SKM-1 treated with dmso at 0.1 percent for 144 hours (cell line): ENCODE data around the gene KCTD17.

Experiments used
- DNase-seq: peaks from one replicate; lab custom pipeline; 2025; ENCODE audit not compliant: unreplicated experiment; lab: John Stamatoyannopoulos, UW

KCTD17 gene

GRCh38 chr22:37051391-37052385 is at the start of gene KCTD17:
Gene KCTD17 (plus strand): TSS chr22:37051742. CDS start chr22:37051761, 19 bp downstream.
- no peak for DNase-seq

DNA sequence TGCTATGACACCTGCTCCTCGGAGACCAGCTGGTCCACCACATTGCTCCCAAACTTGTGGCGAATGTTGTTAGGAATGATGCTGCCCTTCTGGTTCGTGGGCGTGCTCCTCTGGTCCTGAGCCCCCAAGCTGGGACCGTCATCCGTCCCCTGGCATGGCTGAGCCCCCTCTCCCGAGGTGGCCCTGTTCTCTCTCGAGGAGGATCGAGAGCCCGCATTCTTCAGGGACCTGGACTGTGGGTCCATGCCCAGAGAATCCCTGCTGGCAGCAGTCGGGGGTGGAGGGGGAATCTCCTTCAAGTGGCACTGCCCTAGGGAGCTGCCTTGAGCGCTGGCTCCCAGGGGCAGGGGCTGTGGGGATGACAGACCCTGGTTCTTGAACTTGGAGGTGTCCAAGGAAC is 49.7 kb upstream of the KCTD17 start:
- no peak for DNase-seq

GRCh38 chr22:37002633-37003032 is 48.9 kb upstream of the KCTD17 start:
- DNase-seq: no peak

GRCh38 chr22:37007651-37008050 is 43.9 kb upstream of the KCTD17 start:
- no peak for DNase-seq

GRCh38 chr22:37008365-37008764 is 43.2 kb upstream of the KCTD17 start:
- DNase-seq: no peak

DNA sequence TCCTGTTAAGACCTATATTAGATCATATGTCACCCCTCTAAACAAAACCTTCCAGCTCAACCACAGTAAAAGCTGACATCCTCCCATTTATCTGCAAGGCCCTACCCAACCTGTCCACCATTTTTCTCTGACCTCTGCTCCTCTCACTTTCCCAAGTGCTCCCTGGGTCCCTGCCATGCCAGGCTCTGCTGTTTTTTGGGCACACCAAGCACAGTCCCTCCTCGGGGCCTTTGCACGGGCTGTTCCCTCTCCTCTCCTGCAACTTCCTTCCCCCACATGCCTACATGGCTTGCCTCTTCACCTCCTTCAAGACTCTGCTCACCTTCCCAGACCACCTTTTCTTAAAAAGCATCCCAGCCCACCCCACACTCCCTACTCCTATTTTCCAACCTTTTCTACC is 42.1 kb upstream of the KCTD17 start:
- DNase-seq: no peak

DNA sequence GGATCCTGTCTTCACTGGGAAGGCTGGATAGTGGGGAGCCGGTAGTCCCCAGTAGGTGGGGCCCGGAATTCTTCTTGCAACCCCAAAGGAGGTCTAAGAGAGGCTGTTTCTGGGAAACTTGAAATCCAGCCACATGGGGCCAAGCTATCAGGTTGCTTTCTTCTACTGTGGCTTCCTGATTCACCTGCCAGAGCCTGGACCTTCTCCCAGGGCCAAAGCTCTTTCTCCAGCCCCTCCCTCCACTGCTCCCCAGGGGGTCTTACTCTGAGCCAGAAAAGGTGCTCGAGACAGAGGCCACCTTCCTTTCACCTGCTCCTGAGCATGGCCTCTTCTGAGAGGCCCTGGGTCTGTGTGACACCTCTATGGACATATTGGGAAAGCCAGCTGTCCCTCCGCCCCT is 41.4 kb upstream of the KCTD17 start:
- DNase-seq: no peak

- DNase-seq: no peak
Measured at GRCh38 chr22:37010976-37011375, 40.6 kb upstream of the KCTD17 start.

DNA sequence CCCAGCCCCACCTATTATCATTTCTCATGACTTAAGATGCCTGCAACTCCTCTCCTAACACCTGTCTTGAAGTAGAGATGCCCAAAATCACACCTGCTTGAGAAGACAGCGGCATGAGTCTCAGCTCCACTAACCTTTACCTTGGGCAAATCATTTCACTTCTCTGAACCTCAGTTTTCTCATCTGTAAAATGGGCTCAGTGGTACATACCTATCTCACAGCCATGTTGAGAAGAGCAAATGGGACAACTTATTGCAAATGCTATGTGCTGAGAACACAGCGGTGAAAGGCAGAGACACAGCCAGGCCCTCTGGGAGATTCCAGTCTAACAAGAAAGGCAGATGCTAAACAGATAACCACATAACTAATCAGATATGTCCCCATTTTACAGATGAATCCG is 40.1 kb upstream of the KCTD17 start:
- no peak for DNase-seq

DNA sequence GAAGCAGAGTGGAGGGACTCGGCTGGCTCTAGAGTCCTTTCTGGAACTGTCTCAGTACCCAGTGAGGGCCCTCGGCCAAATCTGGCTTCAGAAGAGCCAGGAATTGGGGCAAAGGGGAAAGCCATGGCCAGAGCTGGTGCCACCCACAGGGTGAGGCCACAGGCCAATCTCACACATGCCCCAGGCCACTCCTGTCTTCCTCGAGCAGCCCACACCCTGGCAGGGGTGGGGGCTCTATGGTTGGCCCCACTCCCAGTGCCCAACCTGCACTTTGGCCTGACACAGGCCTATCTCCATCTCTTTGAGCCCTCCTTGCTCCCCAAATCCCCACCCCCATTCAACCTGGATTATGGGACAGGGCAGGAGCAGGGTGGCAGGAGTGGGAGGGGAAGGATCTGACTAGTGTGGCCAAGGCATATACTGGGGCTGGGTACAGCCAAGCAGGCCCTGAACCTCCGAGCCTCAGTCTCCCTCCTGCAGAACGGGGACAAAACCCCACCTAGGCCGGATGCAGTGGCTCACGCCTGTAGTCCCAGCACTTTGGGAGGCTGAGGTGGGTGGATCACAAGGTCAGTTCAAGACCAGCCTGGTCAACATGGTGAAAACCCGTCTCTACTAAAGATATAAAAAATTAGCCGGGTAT is 39.2 kb upstream of the KCTD17 start:
- no peak for DNase-seq

DNA sequence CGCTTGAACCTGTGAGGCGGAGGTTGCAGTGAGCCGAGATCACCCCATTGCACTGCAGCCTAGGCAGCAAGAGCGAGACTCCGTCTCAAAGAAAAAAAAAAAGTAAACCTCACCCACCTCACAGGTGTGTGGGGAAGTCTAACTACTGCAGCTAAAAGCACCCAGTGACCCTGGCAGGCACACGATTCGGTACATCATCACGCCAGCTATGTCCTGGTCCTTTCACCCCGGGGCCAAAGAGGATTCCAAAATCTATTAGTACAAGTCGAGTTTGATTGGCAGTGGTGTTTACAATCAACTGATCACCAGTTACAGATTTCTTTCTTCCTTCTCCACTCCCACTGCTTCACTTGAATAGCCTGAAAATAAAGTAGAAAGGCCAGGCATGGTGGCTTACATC is 38.6 kb upstream of the KCTD17 start:
- DNase-seq: no peak

- DNase-seq: no peak
Measured at GRCh38 chr22:37014415-37014806, 37.1 kb upstream of the KCTD17 start.

- DNase-seq: no peak
Measured at GRCh38 chr22:37014835-37015586, 36.5 kb upstream of the KCTD17 start.

DNA sequence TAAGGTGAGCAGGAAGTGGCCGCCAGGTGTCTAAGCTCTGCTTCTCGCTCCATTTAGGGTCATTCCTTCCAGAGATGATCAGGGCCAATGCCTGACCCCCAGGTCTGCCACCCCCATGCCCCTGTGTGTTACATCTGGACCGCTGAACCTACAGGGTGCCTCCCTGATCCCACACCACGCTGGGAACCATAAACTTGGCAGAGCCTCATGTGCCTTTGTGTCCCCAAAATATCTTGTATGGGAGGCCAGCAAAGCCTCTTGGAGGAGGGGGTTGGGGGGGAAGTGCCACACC is 36.0 kb upstream of the KCTD17 start:
- DNase-seq: no peak

- DNase-seq: no peak
Measured at GRCh38 chr22:37016134-37016910, 35.2 kb upstream of the KCTD17 start.

DNA sequence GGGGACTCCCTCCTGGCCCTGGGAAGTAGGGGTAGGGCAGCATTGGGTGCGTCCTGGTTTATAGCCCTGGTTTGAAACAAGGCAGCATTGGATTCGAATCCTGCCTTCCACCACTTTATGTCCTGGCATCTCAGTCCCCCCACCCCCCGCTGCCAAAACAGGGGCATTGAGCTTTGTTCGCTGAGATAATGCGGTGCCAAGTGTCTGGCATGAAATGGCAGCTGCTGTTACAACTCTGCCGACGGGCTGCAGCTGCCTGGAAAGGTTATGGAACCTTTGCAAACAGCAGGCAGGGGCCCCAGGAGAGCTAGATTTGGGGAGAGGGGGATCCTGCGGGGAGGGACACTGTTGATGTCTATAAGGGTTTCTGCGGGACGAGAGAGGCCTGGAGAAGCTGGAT is 34.2 kb upstream of the KCTD17 start:
- DNase-seq: no peak

DNA sequence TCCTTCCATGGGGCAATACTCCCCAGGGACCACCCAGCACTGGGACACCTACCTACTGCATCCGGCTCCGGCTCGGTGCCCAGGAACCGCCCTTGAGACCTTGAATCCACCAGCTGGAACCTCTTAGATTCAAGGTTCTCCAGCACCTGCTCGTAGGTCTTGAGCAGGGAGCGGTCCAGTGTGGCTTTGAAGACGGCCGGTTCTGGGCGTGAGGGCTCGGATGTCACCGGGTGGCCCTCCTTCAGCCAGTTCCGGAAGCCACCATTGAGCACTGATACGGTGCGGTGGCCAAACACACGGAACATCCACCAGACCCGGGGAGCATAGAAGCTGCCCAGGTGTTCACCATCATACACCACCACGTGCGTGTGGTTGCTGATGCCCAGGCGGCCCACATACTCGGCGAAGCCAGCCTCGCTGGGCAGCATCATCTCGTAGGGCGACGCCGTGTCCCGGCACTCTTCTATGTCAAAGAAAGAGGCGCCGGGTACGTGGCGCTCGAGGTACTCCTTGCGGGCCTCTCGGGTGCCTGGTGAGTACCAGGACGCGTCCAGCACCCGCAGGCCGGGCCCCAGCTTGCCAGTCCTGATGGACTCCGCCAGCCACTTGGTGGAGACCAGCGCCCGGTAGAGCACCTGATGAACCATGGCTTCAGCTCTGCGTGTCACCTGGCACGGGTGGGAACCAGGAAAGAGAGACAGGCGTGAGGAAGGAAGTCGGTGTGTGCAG is 33.3 kb upstream of the KCTD17 start:
- DNase-seq: no peak

DNA sequence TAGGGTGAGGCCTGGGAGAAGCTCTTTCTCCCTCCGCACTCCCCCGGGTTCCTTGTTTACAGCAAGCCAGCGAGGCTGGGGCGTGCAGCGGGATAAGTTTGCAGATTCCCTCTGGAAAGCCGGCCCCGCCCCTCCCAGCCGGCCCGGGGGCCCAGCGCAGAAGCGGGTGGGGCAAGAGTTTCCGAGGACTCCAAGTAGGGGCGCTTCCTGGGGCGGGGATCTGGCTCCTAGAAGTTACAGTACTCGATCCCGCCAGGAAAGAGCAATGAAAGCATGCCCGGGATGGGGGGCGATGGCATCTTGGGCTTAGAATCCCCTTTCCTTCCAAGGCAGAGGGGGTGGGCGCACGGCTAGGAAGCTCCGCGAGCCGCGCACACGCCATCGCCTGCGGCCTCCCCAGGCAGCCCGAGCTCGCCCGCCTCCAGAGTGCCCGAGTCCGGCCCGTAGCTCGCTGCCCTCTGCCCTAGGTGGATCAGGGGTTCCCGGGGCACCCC is 32.7 kb upstream of the KCTD17 start:
- DNase-seq: no peak

- DNase-seq: peak; percentile 53
Measured at GRCh38 chr22:37019309-37020191, 32.0 kb upstream of the KCTD17 start, which contains the start of the genes MPST and TST. Gene MPST (plus strand): TSS chr22:37019742. CDS start chr22:37019837, 95 bp downstream. Gene TST (minus strand): TSS chr22:37019447. CDS start chr22:37018732, 715 bp downstream.
